ENCODE data around the gene MTA2.
"Not testable (repeated sequence)": the region's sequence is repeated elsewhere in the genome, so short reads cannot be mapped to it uniquely, and the experiment has no call there.

The MTA2 gene

DNA sequence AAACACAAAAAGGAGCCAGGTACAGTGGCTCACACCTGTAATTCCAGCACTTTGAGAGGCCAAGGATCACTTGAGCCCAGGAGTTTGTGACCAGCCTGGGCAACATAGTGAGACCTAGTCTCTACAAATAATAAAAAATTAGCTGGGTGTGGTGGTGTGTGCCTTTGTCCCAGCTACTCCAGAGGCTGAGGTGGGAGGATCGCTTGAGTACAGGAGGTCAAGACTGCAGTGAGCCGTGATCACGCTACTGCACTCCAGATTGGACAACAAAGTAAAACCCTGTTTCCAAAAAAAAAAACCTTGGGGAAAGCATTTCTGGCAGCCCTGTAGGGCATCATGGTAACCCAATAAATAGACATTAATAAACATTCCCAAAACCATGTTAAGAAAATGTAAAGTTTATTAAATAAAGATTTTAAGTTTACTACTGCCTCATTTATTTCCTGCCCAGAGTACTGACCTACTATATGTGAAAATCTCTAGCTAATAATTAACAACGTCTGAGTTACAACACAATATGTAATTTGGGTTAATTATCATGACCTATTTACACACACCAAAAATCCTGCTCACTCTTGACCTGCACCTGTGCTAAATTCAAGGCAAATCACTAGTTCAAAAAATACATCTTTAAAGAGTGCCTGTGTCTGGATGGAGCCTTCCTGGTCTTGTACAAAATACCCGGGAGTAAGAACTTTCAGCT lies 36.4 kb downstream of the MTA2 start:
- no peak for DNase-seq (ENCODE audit: low spot score)

DNA sequence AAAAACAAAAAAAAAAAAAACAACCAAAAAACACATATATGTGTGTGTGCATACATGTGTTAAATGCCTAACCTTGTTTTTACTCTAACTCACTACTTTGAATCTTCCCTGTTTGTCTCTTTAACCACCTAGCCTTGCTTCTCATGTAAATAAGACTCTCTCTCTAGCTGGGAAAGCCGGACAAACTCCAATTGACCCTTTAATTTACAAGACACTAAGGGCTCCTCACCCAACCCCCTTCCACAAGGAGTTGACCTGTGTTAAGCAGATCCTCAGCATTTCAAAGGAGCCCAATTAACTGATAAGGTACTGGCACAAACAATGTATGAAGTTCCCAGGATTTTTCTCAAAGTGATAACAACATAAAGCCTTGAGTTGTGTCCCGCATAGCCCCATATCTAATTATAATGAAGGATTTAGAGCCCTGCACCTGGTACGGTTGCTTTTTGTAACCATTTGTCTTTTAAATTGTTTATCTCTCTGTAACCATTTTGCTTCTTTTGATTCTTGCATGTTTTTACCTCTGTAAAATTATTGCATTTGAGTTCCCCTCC lies 39.9 kb downstream of the MTA2 start:
- DNase-seq (ENCODE audit: low spot score): not testable (repeated sequence)

DNA sequence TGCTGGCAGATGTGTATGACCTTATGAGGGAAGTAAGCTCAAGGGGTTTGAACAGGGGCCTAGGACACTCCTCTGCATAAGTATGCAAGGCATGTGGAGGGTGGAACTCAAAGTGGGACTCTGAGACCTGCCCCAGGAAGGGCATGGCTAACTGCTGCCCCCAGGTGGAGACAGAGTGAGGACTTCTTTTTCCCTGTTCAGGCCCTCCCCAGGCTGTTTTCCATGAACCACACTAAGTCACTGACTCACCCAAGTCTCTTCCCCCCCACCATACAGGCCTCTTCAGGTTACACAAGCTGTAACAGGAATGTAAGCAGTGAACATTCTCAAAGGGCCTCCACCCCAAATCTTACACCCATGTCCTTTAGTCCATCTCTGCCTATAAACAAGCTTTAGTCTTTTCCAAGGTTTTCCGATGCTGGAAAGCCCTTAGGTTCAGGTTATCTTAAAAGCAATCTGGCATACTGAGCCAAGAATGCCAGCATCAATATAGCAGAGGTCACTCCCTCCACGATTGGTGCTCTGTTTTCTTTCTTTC lies 41.0 kb downstream of the MTA2 start:
- peak; percentile 84 for DNase-seq (ENCODE audit: low spot score)

DNA sequence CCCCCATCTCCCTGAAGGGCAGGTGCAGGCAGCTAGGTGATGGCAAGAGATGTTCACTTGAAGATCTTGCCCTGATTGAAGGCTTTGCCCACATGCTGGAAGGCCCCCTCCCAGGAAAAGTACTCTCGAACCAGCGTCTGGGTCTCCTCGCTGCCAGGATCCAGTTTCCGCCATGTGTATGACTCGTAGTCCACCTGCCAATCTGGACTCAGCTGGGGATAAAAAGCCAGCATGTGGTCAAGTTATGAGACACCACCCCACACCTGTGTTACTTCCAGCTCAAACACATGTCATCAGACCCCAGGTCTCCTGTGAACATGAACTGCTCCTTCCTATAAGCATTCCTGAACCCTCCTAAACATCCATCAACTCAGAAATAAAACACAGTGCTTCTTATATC lies 42.0 kb downstream of the MTA2 start:
- not testable (repeated sequence) for DNase-seq (ENCODE audit: low spot score)

DNA sequence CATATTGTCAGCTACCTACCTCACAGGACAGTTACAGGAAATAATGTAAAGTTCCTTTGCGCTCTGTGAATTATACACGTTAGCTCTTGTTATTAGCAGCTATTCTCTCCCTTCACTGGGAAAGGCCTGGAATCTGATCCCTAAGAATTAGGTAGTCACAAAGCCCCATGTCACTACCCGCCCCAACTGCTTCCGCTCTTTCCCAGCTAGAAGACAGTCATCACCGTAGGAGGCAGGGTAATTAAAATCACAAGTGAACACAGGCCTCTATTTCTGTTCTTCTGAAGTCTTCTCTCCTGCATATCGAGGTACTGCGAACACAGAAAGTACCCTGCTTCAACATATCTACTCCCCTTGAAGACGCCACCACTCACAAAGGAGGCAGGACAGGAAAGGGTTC lies 42.5 kb downstream of the MTA2 start:
- DNase-seq (ENCODE audit: low spot score): no peak

DNA sequence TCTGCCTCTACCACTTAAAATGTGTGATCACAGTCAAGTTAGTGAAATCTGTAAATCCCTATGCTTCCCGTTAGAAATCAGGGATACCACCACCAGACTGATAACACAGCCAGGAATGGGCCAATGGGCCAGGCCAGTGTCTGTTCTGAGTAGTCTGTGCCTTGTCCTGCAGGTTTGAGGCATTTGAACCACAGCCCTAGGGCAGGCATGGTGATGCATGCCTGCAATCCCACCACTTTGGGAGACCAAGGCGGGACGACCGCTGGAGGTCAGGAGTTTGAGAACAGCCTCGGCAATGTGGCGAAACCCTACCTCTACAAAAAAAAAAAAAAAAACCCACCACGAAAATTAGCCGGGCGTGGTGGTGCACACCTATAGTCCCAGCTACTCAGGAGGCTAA lies 43.0 kb downstream of the MTA2 start:
- DNase-seq (ENCODE audit: low spot score): no peak

DNA sequence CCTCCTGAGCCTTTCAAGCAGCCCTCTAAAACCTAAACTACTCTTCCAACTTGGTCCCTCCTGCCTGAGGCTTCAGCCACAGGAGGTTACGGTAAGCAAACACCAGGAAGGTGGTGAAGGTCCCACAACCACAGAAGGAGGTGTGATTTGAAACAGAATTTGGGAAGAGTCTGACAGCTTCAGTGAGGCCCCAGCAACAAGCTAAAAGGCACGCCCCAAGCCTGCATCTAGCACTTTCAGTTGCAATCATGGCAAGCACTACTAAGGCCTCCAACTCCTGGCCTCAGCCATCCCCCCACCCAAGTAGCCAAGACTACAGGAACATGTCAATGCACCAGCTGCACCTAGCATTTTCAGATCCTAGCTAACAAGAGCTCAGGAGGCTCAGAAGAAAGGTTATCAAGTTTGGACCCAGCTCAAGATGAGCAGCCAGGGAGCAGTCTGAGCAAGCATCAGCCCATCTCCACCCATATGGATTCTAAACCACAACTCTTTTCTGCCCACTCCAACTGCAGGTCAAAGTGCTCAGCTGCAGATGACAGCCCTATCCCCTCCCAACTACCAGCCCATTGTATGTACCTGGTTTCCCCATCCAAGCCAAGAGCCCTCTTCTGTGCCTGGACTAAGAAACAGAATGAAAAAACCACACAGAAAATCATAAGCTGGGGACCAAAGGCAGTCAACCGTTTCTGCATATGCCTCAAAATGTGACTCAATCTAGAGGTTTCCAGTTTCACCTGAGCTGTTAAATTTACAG lies 44.6 kb downstream of the MTA2 start:
- no peak for DNase-seq (ENCODE audit: low spot score)

DNA sequence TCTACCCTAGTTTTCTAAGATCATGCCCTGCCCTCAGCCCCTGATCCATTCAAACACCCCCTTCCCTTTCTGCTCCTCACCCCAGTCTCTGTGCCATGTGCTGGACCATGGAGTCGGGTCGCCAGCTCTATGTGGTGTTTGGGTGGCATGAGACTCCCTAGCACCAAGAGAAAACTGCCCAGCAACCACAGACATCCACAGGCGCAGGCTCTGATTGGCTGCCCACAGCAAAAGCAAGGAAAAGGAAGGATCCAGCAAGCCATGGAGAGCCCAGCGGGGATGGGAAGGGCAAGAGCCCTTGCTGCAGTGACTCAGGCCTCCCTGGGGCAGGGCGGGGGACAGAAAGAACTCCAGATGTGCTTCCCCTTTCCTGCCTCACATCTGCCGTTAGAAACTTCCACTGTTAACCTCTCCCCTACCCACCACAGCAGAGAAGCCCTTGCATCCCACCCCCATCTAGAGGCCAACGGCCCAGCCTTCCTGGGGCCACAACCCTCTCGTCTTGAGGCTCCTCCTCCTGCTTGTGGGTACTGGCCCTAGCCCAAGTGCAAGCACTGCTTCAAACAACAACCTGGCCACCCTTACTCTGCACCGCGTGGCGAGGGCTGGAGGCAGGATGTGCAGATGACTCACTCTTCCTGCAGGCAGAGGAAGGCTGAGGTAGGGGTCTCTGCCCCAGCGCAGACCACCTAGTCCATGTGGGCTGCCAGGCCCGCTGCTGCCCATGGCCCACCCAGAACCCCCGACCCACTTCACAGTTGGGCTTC lies 45.4 kb downstream of the MTA2 start:
- DNase-seq (ENCODE audit: low spot score): peak; percentile 95

DNA sequence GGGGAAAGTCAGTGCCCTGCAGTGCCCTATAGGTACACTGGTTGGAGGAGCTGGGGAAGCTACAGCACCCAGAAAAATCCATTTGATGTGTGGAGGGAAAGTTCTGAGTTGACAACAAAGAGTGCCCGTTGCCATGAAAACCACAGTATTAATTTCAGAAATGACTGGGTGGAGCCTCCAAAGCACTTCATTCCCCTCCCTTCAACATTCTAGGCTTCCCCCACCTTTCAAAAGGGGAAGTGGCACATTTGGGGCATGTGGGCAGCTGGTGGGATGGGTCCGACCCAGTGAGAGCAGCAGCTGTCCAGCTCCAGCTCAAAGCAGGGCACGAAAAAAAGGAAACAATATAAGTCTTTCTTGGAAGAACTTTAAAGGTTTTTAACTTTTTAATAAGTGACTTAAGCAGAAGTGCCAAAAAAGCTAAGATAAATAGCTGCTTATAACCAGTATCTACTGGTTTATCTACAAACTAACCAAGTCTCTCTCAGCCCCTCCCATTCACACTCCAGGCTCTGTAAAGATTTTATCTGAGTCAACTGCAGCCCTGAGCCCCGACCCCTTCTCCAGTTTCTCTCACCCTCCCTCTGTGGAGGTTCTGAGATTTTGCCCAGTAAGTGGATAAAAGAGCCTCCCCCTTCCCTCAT lies 46.1 kb downstream of the MTA2 start:
- no peak for DNase-seq (ENCODE audit: low spot score)

DNA sequence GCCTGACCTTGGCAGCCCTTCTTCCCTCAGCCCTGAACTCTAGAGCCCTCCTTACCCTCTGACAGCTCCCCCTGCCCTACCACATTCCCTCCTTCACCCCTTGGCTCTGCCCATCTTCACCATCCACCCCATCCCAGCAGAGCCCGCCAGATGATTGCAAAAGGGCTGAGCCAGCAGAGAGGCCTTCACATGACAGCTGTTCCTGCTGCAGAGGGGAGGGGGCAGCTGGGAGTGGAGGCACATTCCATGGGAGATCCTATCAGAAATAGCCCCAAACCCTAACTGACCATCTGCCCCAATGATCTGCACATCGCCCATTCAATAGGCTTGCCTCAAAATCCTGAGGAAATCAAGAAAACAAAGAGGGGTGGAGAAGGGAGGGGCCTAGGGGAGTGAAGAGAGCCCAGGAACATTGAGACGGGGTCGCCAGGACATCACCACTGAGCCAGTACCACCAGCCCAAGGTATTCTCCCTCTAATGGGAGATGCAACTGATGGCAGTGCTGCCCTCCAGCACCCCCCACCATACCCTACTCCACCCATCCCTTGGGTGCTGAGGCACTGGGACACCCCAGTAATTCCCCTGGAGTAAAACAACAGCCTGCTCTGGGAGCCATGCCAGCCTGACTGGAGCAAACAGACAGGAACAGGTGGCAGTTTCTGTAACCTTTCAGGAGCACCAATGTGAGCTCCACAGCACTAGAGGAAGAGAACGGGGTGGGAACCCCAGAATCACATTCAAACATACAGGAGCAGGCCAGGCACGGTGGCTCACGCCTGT lies 47.1 kb downstream of the MTA2 start:
- no peak for DNase-seq (ENCODE audit: low spot score)

DNA sequence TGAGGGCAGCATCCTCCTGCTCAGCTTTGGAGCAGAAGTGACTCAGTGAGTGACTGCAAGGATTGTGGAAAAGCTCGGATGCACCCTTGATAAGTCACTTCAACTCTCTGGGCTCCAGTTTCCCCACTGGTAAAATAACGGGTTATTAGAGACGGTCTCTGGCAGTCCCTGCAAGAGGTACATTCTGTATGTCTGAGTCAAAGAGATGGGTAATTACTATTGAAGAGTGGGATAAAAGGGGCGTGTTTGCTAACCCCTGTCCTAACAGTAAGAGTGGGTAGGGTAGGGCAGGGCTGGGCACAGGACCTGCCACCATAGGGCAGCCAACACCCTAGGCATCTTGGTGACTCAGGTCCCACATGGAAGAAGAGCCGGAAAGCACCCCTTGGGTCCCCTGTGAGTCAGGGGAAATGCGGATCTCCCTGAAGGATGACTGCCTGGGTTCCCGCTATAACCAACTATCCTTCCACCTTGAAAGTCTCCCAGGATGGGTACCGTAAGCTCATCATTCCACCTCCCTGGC lies 47.8 kb downstream of the MTA2 start:
- DNase-seq (ENCODE audit: low spot score): peak; percentile 66

DNA sequence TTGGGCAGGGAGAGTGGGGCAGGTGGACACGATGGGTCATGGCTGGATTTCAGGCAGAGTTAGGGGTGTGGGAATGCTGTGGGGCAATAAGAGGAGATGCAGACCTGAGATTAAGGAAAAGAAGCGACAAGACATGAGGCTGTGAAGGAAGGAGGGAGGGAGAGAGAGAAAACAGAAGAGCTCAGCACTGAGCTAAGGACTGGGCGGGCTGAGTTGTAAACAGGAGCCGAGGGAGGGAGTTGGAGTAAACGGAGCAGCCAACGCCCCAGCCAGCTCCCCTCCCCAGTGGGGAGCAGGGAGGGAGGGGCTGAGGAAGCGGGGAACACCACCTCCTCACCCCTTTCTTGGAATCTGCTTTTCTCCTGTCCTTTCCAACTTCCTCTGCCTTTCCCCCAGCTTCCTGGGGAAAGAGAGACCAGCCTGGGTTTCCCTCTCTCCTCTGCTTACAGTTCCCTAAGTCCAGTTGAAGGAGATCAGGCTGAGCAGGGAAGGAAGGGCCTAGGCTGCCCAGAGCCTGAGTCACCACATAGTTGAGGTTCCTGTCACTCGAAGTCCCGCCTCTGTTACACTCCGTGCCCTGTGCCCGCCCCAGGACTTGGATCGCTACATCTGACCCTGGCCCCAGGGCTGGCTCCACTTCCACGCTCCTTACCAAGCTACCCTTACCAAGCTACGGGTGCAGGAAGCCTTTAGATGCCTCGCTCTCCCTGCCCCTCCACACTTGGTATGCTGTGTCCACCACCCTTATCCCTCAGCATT lies 48.4 kb downstream of the MTA2 start:
- DNase-seq (ENCODE audit: low spot score): peak; percentile 85

DNA sequence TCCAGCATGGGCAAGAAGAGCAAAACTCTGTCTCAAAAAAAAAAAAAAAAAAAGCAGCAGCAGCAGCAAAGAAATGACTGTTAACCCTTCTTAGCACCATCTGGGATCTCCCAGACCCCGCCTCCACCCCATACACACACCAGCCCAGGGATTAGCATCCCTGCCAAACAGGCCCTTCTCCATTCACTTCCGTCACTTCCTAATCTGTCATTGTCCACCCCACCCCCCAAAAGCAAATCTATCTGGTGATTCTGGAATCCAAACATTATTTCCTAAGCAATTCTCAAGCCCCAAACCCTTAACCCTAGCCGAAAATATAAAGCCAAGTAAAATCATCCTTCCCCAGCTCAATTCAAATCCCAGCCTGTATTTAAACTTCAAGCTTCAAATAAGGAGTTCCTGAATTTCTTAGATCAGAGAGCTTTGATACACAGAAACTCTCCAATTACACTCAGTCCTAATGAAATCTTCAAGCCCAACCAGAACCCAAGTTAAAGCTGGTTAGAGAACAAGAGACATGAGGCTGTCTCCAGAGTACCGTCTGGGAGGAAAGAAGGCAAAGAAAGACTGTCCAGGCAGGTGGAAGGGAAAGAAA lies 49.1 kb downstream of the MTA2 start:
- DNase-seq (ENCODE audit: low spot score): peak; percentile 49

DNA sequence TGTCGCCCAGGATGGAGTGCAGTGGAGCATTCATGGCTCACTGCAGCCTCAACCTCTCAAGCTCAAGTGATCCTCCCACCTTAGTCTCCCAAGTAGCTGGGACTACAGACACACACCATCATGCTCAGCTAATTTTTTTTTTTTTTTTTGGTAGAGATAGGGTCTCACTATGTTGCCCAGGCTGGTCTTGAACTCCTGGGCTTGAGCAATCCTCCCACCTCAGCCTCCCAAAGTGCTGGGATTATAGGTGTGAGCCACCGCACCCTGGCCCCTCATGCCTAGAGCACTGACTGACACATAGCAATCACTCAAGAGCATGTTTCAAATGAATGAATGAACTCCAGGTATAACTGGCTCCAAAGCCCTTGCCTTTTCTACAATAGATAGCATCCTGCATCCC lies 51.2 kb downstream of the MTA2 start:
- not testable (repeated sequence) for DNase-seq (ENCODE audit: low spot score)

DNA sequence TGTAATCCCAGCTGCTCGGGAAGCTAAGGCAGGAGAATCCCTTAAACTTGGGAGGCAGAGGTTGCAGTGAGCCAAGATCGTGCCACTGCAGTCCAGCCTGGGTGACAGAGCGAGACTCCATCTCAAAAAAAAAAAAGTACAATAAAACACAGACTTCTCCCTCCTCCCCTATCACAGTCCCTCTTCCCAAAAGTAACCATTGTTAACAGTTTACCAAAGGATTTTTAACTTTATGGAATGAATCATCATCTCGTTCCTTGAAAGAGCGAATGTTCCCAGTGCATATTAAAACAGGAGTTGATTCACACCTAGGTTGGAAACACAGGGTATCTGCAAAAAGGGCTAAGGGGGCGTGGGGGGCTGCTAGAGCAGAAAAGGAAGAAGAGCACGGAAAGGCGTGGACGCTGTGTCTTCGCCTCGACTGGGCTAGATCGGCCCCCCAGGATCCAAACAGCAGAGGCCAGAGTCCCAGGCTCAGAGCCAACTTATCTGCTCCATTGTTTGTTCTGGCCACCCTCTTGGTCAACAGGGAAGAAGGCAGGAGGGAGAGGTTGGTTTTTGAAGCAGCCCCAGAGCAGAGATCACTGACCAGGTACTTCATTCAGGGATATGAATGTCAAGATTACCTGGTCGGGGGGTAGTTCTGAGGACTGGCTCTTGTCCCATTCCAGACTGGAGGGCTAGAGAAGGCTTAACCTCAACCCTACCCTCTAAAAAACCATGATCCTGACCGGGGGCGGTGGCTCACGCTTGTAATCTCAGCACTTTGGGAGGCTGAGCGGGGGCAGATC lies 52.9 kb downstream of the MTA2 start:
- no peak for DNase-seq (ENCODE audit: low spot score)

DNA sequence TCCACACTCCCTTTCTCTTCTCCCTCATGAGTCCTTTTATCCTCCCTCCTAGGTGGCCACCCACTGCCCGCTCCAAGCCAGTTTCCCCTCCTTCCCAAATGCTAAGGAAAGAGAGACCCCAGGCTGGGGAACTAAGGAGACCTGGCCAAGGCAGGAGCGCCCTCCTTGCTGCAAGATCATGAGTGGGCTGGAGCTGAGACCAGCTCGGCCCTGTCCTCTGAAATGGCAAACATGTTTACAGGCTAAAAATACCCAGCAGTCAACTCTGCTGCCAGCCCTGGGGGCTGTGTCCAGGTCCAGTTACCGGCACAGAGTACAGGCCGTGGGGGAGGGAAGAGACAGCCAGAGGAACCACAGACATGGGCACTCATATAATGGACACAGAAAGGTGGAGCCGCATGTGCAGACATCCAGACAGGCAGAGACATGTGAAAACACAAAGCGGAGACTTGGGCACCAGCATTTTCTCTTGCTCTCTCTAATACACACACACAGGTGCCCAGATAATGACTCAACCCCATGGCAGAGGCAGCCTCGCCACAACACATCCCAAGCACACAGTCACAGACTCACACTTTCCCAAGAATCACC lies 53.9 kb downstream of the MTA2 start:
- DNase-seq (ENCODE audit: low spot score): no peak

DNA sequence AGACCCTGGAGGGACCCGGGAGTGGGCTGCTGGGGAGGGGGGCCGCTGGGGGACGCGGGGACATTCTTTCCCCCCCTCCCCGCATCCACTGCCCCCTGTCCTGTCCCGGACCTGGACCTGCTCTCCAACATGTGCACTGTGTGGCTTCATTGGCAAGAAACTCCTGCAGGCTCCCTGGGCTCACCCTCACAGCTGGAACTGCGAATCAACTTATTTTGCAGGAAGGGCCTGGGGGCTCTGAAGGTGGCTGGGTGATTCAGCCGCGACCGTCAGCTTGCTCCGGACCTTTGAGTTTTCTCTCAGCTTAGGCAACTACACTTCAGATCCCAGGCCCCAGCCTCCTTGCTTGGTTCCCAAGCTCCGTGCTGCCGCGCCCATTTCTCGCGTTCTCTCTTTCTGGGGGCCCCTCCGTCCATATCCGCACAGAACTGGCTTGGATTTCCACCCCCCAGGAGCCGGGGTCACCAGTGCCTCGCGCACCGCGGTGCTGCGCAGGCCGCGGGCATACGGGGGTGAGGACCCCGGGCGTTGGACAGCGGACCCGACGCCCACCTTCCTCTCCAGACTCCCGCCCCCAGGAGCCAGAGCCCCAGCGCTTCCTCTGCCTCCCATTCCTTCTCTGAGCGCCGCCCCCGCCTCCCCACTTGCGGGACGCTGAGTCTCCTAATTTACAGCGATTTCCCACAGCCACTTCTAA lies 54.6 kb downstream of the MTA2 start:
- DNase-seq (ENCODE audit: low spot score): peak; percentile 60

Data from AG08396 (cell line).